H1 (cell line): Measurements from ENCODE around the gene CENPI. TPM values are rescaled to one million over a fixed set of nuclear protein-coding genes. Genes with fewer than 3 reads are reported as not detected.

Source experiments
- CTCF ChIA-PET: fragments of 300-600 bp; sonication (Branson Sonifier 250); formaldehyde crosslinking; loops from one replicate; lab custom pipeline; 2021; ENCODE audit not compliant: partially characterized antibody; lab: Charles Lee
- POLR2A ChIA-PET: fragments of 300-600 bp; sonication (Branson Sonifier 250); formaldehyde crosslinking; loops from one replicate; lab custom pipeline; 2021; ENCODE audit warnings: inconsistent platforms; ENCODE audit not compliant: partially characterized antibody; lab: Charles Lee
- DNase-seq, 2 experiments: peaks; one replicate each; pipeline versions ENCODE4 v3.0.0 to v3.0.0-alpha.2; 2010 to 2022; ENCODE audit warnings: low spot score in 2 of 2, low read depth in 1 of 2, mixed read lengths in 1 of 2
- FAIRE-seq: peaks from 2 replicates; lab custom pipeline; 2011; peaks lifted over from hg19 to GRCh38; lab: Jason Lieb, UNC
- H2AFZ ChIP-seq: 2 replicates; pipeline ENCODE4 v1.8.1; 2012; ENCODE audit warnings: low read length, inconsistent platforms
- H2AK5ac ChIP-seq: 2 replicates; pipeline ENCODE4 v1.6.1; 2013; ENCODE audit warnings: low read depth, low read length
- H2BK120ac ChIP-seq: replicated peaks from 2 replicates; pipeline ENCODE3; 2013; ENCODE audit warnings: low read depth, low read length, inconsistent platforms
- H2BK12ac ChIP-seq: 2 replicates; pipeline ENCODE4 v1.6.1; 2013; ENCODE audit warnings: low read depth, low read length
- H2BK15ac ChIP-seq: 2 replicates; pipeline ENCODE4 v1.6.1; 2013; ENCODE audit warnings: low read length
- H2BK20ac ChIP-seq: 2 replicates; pipeline ENCODE4 v1.6.1; 2013; ENCODE audit warnings: low read length
- H2BK5ac ChIP-seq: 2 replicates; pipeline ENCODE4 v1.6.1; 2013; ENCODE audit warnings: low read depth, low read length
- H3K14ac ChIP-seq: 2 replicates; pipeline ENCODE4 v1.6.1; 2013; ENCODE audit warnings: inconsistent platforms; ENCODE audit not compliant: insufficient read length
- H3K18ac ChIP-seq: 2 replicates; pipeline ENCODE4 v1.6.1; 2013; ENCODE audit warnings: low read length; ENCODE audit errors: extremely low read depth
- H3K23ac ChIP-seq: 2 replicates; pipeline ENCODE4 v1.6.1; 2013; ENCODE audit warnings: inconsistent platforms; ENCODE audit not compliant: insufficient read length
- H3K23me2 ChIP-seq: 2 replicates; pipeline ENCODE4 v1.6.1; 2013; ENCODE audit warnings: low read depth, low read length
- H3K27ac ChIP-seq: 2 replicates; pipeline ENCODE4 v1.6.1; 2011; ENCODE audit warnings: low read depth, low read length, inconsistent platforms
- H3K27me3 ChIP-seq, 4 experiments: replicated peaks in 1 of 4; 1 replicate in 1 of 4; 2 replicates in 3 of 4; pipeline versions ENCODE4 v1.6.1 to v1.8.1; 2011 to 2013; ENCODE audit warnings: low read length in 3 of 4, mild to moderate bottlenecking in 3 of 4, inconsistent platforms in 2 of 4, mixed read lengths in 2 of 4, moderate library complexity in 1 of 4; ENCODE audit not compliant: control insufficient read depth in 3 of 4, insufficient read depth in 3 of 4; ENCODE audit errors: extremely low read depth in 1 of 4
- H3K36me3 ChIP-seq, 4 experiments: 2 replicates each; pipeline versions ENCODE4 v1.6.1 to v1.8.1; 2011 to 2013; ENCODE audit warnings: mild to moderate bottlenecking in 4 of 4, low read length in 3 of 4, moderate library complexity in 2 of 4, control low read depth in 1 of 4, inconsistent platforms in 1 of 4; ENCODE audit not compliant: insufficient read depth in 4 of 4, control insufficient read depth in 2 of 4
- H3K4ac ChIP-seq: replicated peaks from 2 replicates; pipeline ENCODE3; 2013; ENCODE audit warnings: low read length, low read depth, mixed read lengths, inconsistent platforms; ENCODE audit not compliant: insufficient read length
- H3K4me1 ChIP-seq, 4 experiments: replicated peaks in 1 of 4; 1 replicate in 1 of 4; 2 replicates in 3 of 4; pipeline versions ENCODE4 v1.6.1 to v1.8.1; 2011 to 2013; ENCODE audit warnings: low read length in 3 of 4, inconsistent platforms in 2 of 4, mixed read lengths in 1 of 4; ENCODE audit not compliant: insufficient read depth in 4 of 4, control insufficient read depth in 3 of 4
- H3K4me2 ChIP-seq, 2 experiments: 2 replicates each; pipeline versions ENCODE4 v1.6.1 to v1.8.1; 2011 to 2013; ENCODE audit warnings: low read depth in 2 of 2, low read length in 2 of 2, control low read depth in 1 of 2, inconsistent platforms in 1 of 2, mild to moderate bottlenecking in 1 of 2; ENCODE audit not compliant: insufficient read depth in 1 of 2
- H3K4me3 ChIP-seq, 4 experiments: fragments of 200-600, 300-600 bp in 1 of 4; sonication (generic), shearing (Covaris generic), sonication (Bioruptor Twin) in 1 of 4; 2 replicates each; pipeline versions ENCODE4 v1.5.1 to v1.8.1; 2011 to 2016; ENCODE audit warnings: low read length in 4 of 4, low read depth in 3 of 4, control low read depth in 2 of 4, inconsistent platforms in 2 of 4, mild to moderate bottlenecking in 2 of 4, mixed read lengths in 1 of 4, moderate library complexity in 1 of 4; ENCODE audit not compliant: insufficient read depth in 2 of 4; ENCODE audit errors: extremely low read depth in 1 of 4
- H3K56ac ChIP-seq: replicated peaks from 2 replicates; pipeline ENCODE3; 2013; ENCODE audit warnings: low read depth, mild to moderate bottlenecking, mixed read lengths, low read length, inconsistent platforms; ENCODE audit not compliant: insufficient read length
- H3K79me1 ChIP-seq: 2 replicates; pipeline ENCODE4 v1.6.1; 2013; ENCODE audit warnings: low read depth, low read length, control low read depth
- H3K79me2 ChIP-seq, 2 experiments: 2 replicates each; pipeline versions ENCODE4 v1.6.1 to v1.8.1; 2012 to 2013; ENCODE audit warnings: low read length in 2 of 2, mild to moderate bottlenecking in 2 of 2, inconsistent platforms in 1 of 2; ENCODE audit not compliant: insufficient read depth in 2 of 2, control insufficient read depth in 1 of 2
- H3K9ac ChIP-seq, 4 experiments: replicated peaks in 1 of 4; 1 replicate in 1 of 4; 2 replicates in 3 of 4; pipeline versions ENCODE4 v1.6.1 to v1.8.1; 2011 to 2013; ENCODE audit warnings: low read depth in 3 of 4, low read length in 3 of 4, control low read depth in 2 of 4, mild to moderate bottlenecking in 2 of 4, moderate library complexity in 2 of 4, inconsistent platforms in 1 of 4; ENCODE audit errors: extremely low read depth in 1 of 4
- H3K9me3 ChIP-seq, 2 experiments: 2 replicates each; pipeline versions ENCODE4 v1.6.1 to v1.8.1; 2012 to 2013; ENCODE audit warnings: mild to moderate bottlenecking in 2 of 2, moderate library complexity in 2 of 2, control low read depth in 1 of 2, inconsistent platforms in 1 of 2, low read depth in 1 of 2, low read length in 1 of 2, mixed read lengths in 1 of 2; ENCODE audit not compliant: insufficient read depth in 2 of 2
- H4K20me1 ChIP-seq, 2 experiments: replicated peaks in 1 of 2; 2 replicates each; pipeline versions ENCODE3 to v1.8.1; 2011 to 2013; ENCODE audit warnings: inconsistent platforms in 2 of 2, low read length in 2 of 2, mild to moderate bottlenecking in 1 of 2; ENCODE audit not compliant: insufficient read depth in 2 of 2, control insufficient read depth in 1 of 2
- H4K5ac ChIP-seq: 2 replicates; pipeline ENCODE4 v1.6.1; 2013; ENCODE audit warnings: low read length, low read depth, mixed read lengths, inconsistent platforms; ENCODE audit not compliant: insufficient read length
- H4K8ac ChIP-seq: 2 replicates; pipeline ENCODE4 v1.8.0; 2013; ENCODE audit warnings: mild to moderate bottlenecking, moderate library complexity, low read length, inconsistent platforms; ENCODE audit not compliant: insufficient read depth; ENCODE audit errors: extremely low read depth
- H4K91ac ChIP-seq: replicated peaks from 2 replicates; pipeline ENCODE3; 2013; ENCODE audit warnings: low read length, mixed read lengths, inconsistent platforms; ENCODE audit not compliant: insufficient read length
- CEBPB ChIP-seq: IDR thresholded peaks from 2 replicates; pipeline ENCODE4 v1.6.1; 2012; ENCODE audit warnings: low read depth, low read length
- CHD2 ChIP-seq: IDR thresholded peaks from 2 replicates; pipeline ENCODE4 v1.6.1; 2012; ENCODE audit warnings: low read length, improper control_type of control experiment
- CTBP2 ChIP-seq: IDR thresholded peaks from 2 replicates; pipeline ENCODE4 v1.7.0; 2011; ENCODE audit warnings: borderline replicate concordance, mild to moderate bottlenecking, moderate library complexity, mixed read lengths, low read length; ENCODE audit not compliant: insufficient read depth, insufficient read length
- EP300 ChIP-seq, 2 experiments: IDR thresholded peaks; 1 replicate in 1 of 2; 2 replicates in 1 of 2; pipeline ENCODE4 v1.6.1; 2011 to 2012; ENCODE audit warnings: low read depth in 2 of 2, low read length in 2 of 2, mild to moderate bottlenecking in 2 of 2, borderline replicate concordance in 1 of 2, inconsistent platforms in 1 of 2, moderate library complexity in 1 of 2
- HDAC2 ChIP-seq, 2 experiments: fragments of 300-600 bp in 1 of 2; sonication (generic) in 1 of 2; IDR thresholded peaks; 2 replicates each; pipeline ENCODE4 v1.6.1; 2011 to 2012; ENCODE audit warnings: low read depth in 2 of 2, low read length in 2 of 2, mild to moderate bottlenecking in 2 of 2, moderate library complexity in 2 of 2, borderline replicate concordance in 1 of 2, inconsistent platforms in 1 of 2
- HDAC6 ChIP-seq: IDR thresholded peaks from one replicate; pipeline ENCODE4 v1.7.1; 2012; ENCODE audit warnings: low read depth, mild to moderate bottlenecking, inconsistent platforms, low read length, moderate library complexity
- RNF2 ChIP-seq: fragments of 200-900, 300-1000 bp; sonication (generic); IDR thresholded peaks from 2 replicates; pipeline ENCODE4 v1.7.1; 2016; ENCODE audit warnings: borderline replicate concordance, low read depth, mild to moderate bottlenecking, antibody characterized with exemption, low read length; ENCODE audit not compliant: poor library complexity, severe bottlenecking; ENCODE audit errors: missing control alignments
- SP2 ChIP-seq: IDR thresholded peaks from 2 replicates; pipeline ENCODE4 v1.6.1; 2012; ENCODE audit warnings: mild to moderate bottlenecking, low read length, inconsistent platforms
- WGBS, 2 experiments: shearing (Covaris generic) in 1 of 2; methylation state at CpG; one replicate each; pipeline versions ENCODE4 v1.1.6 to v1.1.7; 2013 to 2015; ENCODE audit warnings: low lambda C conversion rate in 2 of 2, mixed read lengths in 2 of 2, inconsistent platforms in 1 of 2, low coverage in 1 of 2, missing lambda C conversion rate in 1 of 2; ENCODE audit not compliant: insufficient replicate concordance in 2 of 2, insufficient coverage in 1 of 2, insufficient read length in 1 of 2; ENCODE audit errors: extremely low coverage in 1 of 2, missing lambda C conversion rate in 1 of 2; 5-methylcytosine and 5-hydroxymethylcytosine counted together
- polyA plus RNA-seq, 7 experiments: library from polyadenylated mRNA; depleted of rRNA in 3 of 7; stranded (reverse) in 5 of 7; unstranded in 2 of 7; fragments of >200 nt in 5 of 7; fragments of 200-250 nt in 2 of 7; gene quantifications; 1 replicate in 5 of 7; 2 replicates in 1 of 7; 4 replicates in 1 of 7; pipeline versions ENCODE4 v1.2.1 to v1.2.3, GENCODE V29; 2011 to 2013; ENCODE audit warnings: missing spikeins in 2 of 7, mixed read lengths in 2 of 7
- total RNA-seq: library from RNA; stranded (reverse); fragmentation: NEBNext Ultra II Directional; extraction: Animal tissue kit (Norgen Biotek cat#: 25700); gene quantifications from 2 replicates; pipeline ENCODE4 v1.2.1, GENCODE V29; 2021
- TF ChIP-seq, protein P1 (sequence below), 3 experiments: IDR thresholded peaks; 1 replicate in 2 of 3; 2 replicates in 1 of 3; pipeline versions ENCODE4 v1.5.1 to v1.6.1; 2011; ENCODE audit warnings: low read length in 3 of 3, mild to moderate bottlenecking in 3 of 3, inconsistent platforms in 2 of 3, low read depth in 1 of 3, moderate library complexity in 1 of 3; ENCODE audit not compliant: insufficient read depth in 1 of 3; ENCODE audit errors: control extremely low read depth in 1 of 3
- TF ChIP-seq, protein P2 (sequence below): IDR thresholded peaks from 2 replicates; pipeline ENCODE4 v1.6.1; 2011; ENCODE audit warnings: low read depth, mild to moderate bottlenecking, low read length; ENCODE audit not compliant: insufficient read depth

CENPI gene
- total and polyA plus RNA-seq, 2 of the 8 experiments (the other 6 are each of a cell fraction or from before 2014, with no cell fraction given) = 7.2 to 22.5 TPM

DNA sequence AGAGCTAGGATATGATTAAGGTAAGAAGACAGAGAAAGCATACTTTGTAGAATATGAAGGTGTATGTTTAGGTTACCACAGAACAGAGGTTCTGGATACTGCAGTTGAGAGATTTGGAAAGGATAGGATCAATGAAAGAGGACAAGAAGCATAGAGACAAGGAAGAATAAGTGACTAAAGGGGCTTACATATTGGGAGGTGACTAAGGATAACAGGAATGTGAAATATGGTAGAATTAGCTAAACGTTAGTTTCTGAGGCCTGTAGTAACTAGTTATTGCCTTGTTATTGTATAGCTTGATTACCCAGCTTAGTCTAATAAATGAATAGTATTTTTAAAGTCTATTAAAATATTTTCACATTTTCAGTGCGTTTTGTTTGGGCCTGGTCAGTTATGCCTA, 38.2 kb downstream of the CENPI start:
- no peak overlapping the region for H3K27ac ChIP-seq
- WGBS, 2 experiments = 84% methylated on average over 2 of the region's 2 CpGs; no CpG with 5 or more reads in 1 of the 2 experiments
- H3K23me2 ChIP-seq = no peaks in the 10 kb centered on the region
- H2BK20ac ChIP-seq = no peak overlapping the region
- no peak overlapping the region for H2BK12ac ChIP-seq
- H3K23ac ChIP-seq = no peak overlapping the region
- H3K4ac ChIP-seq = no peak overlapping the region
- no peak overlapping the region for H2BK15ac ChIP-seq
- H3K4me1 ChIP-seq = no peaks in the 10 kb centered on the region
- H3K18ac ChIP-seq = no peak overlapping the region
- no peak overlapping the region for H3K9ac ChIP-seq
- H2BK120ac ChIP-seq = no peak overlapping the region
- H2AK5ac ChIP-seq = no peak overlapping the region
- H3K4me3 ChIP-seq = no peak overlapping the region
- no peak overlapping the region for H3K56ac ChIP-seq
- H3K9me3 ChIP-seq = no peaks in the 10 kb centered on the region
- no peaks in the 10 kb centered on the region for H3K27me3 ChIP-seq
- no peak overlapping the region for H4K8ac ChIP-seq
- H3K79me1 ChIP-seq = no peaks in the 10 kb centered on the region
- POLR2A ChIA-PET = no interaction called here
- no peak overlapping the region for H3K14ac ChIP-seq
- no peak overlapping the region for H2AFZ ChIP-seq
- no peak overlapping the region for H2BK5ac ChIP-seq
- no peak overlapping the region for H4K5ac ChIP-seq
- H3K36me3 ChIP-seq = peaks cover 0 to 27% (median 7%) of the 10 kb centered on the region in 4 experiments; a peak in 4 of 8 replicates
- no peak for FAIRE-seq
- no peaks in the 10 kb centered on the region for H4K20me1 ChIP-seq
- CTCF ChIA-PET = no interaction called here
- H4K91ac ChIP-seq = no peak overlapping the region
- no peak overlapping the region for H3K4me2 ChIP-seq
- DNase-seq = no peak
- no peaks in the 10 kb centered on the region for H3K79me2 ChIP-seq
- TF ChIP-seq EP300 (IDR thresholded peaks at IDR 0.05; ENCODE audit: borderline replicate concordance in 1 of 2, low read depth in 2 of 2, low read length in 2 of 2) = no peak
- no peak for TF ChIP-seq CEBPB
- TF ChIP-seq, protein P1, sequence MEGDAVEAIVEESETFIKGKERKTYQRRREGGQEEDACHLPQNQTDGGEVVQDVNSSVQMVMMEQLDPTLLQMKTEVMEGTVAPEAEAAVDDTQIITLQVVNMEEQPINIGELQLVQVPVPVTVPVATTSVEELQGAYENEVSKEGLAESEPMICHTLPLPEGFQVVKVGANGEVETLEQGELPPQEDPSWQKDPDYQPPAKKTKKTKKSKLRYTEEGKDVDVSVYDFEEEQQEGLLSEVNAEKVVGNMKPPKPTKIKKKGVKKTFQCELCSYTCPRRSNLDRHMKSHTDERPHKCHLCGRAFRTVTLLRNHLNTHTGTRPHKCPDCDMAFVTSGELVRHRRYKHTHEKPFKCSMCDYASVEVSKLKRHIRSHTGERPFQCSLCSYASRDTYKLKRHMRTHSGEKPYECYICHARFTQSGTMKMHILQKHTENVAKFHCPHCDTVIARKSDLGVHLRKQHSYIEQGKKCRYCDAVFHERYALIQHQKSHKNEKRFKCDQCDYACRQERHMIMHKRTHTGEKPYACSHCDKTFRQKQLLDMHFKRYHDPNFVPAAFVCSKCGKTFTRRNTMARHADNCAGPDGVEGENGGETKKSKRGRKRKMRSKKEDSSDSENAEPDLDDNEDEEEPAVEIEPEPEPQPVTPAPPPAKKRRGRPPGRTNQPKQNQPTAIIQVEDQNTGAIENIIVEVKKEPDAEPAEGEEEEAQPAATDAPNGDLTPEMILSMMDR (IDR thresholded peaks at IDR 0.05; ENCODE audit: control extremely low read depth in 1 of 3, insufficient read depth in 1 of 3, low read depth in 1 of 3, low read length in 3 of 3) = no peak
- no peak for TF ChIP-seq CHD2
- no peak for TF ChIP-seq RNF2
- no peak for TF ChIP-seq HDAC6
- TF ChIP-seq, protein P2, sequence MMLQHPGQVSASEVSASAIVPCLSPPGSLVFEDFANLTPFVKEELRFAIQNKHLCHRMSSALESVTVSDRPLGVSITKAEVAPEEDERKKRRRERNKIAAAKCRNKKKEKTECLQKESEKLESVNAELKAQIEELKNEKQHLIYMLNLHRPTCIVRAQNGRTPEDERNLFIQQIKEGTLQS = no peak
- no peak for TF ChIP-seq SP2
- no peak for TF ChIP-seq CTBP2
- TF ChIP-seq HDAC2 (IDR thresholded peaks at IDR 0.05; ENCODE audit: borderline replicate concordance in 1 of 2, low read depth in 2 of 2, low read length in 2 of 2) = no peak
